Hepatocyte (in vitro differentiated cells): Measurements from ENCODE around the gene PSEN1. TPM values are rescaled to one million over a fixed set of nuclear protein-coding genes. Genes with fewer than 3 reads are reported as not detected.

Source experiments
- DNase-seq: peaks from one replicate; pipeline ENCODE4 v3.0.0-alpha.2; 2016; ENCODE audit warnings: low spot score
- H2AFZ ChIP-seq: fragments of 200-600 bp; sonication (generic); 2 replicates; pipeline ENCODE4 v1.6.0; 2016; ENCODE audit warnings: antibody characterized with exemption, mild to moderate bottlenecking
- H3K27ac ChIP-seq: fragments of 200-600 bp; sonication (generic); 2 replicates; pipeline ENCODE4 v1.5.1; 2016; ENCODE audit warnings: mild to moderate bottlenecking
- H3K27me3 ChIP-seq: fragments of 200-600 bp; sonication (generic); 2 replicates; pipeline ENCODE4 v1.6.1; 2016
- H3K36me3 ChIP-seq: fragments of 200-600 bp; sonication (generic); replicated peaks from 2 replicates; pipeline ENCODE4 v1.5.1; 2016; ENCODE audit warnings: low read depth; ENCODE audit not compliant: insufficient read depth
- H3K4me1 ChIP-seq: fragments of 200-600 bp; sonication (generic); 2 replicates; pipeline ENCODE4 v1.5.1; 2016; ENCODE audit warnings: mild to moderate bottlenecking, moderate library complexity; ENCODE audit not compliant: insufficient read depth
- H3K4me2 ChIP-seq: fragments of 200-600 bp; sonication (generic); 2 replicates; pipeline ENCODE4 v1.6.0; 2016
- H3K4me3 ChIP-seq: fragments of 200-600 bp; sonication (generic); 2 replicates; pipeline ENCODE4 v1.5.1; 2016; ENCODE audit warnings: mild to moderate bottlenecking
- H3K79me2 ChIP-seq: fragments of 200-600 bp; sonication (generic); 2 replicates; pipeline ENCODE4 v1.6.0; 2017; ENCODE audit warnings: mild to moderate bottlenecking
- H3K9me2 ChIP-seq: fragments of 200-600 bp; sonication (generic); replicated peaks from 2 replicates; pipeline ENCODE4 v1.6.0; 2017; ENCODE audit warnings: mild to moderate bottlenecking; ENCODE audit not compliant: insufficient read depth
- H3K9me3 ChIP-seq: fragments of 200-600 bp; sonication (generic); 2 replicates; pipeline ENCODE4 v1.5.1; 2016; ENCODE audit warnings: low read depth, mild to moderate bottlenecking
- H4K20me1 ChIP-seq: fragments of 200-600 bp; sonication (generic); 2 replicates; pipeline ENCODE4 v1.6.0; 2016; ENCODE audit warnings: mild to moderate bottlenecking; ENCODE audit not compliant: insufficient read depth, poor library complexity, severe bottlenecking
- EZH2 ChIP-seq: fragments of 200-600 bp; sonication (generic); IDR thresholded peaks from 2 replicates; pipeline ENCODE4 v1.6.1; 2016; ENCODE audit warnings: antibody characterized with exemption, mild to moderate bottlenecking, borderline replicate concordance
- EZH2phosphoT487 ChIP-seq: fragments of 200-600 bp; sonication (generic); IDR thresholded peaks from one replicate; pipeline ENCODE4 v1.6.1; 2018; ENCODE audit warnings: antibody characterized with exemption, mild to moderate bottlenecking, low read depth, moderate library complexity; ENCODE audit not compliant: unreplicated experiment, severe bottlenecking
- WGBS: methylation state at CpG from one replicate; pipeline ENCODE4 v1.1.6; 2016; ENCODE audit warnings: low lambda C conversion rate; ENCODE audit errors: missing lambda C conversion rate; 5-methylcytosine and 5-hydroxymethylcytosine counted together
- polyA plus RNA-seq: library from polyadenylated mRNA; unstranded; fragments of >200 nt; fragmentation: Nextera tagmentation; extraction: Ambion mirVana; gene quantifications from 2 replicates; pipeline ENCODE4 v1.2.1, GENCODE V29; 2016
- total RNA-seq: library from RNA; depleted of rRNA; stranded (reverse); fragments of >200 nt; gene quantifications from 2 replicates; pipeline ENCODE4 v1.2.3, GENCODE V29; 2014
- TF ChIP-seq, protein P1 (sequence below): fragments of 200-600 bp; sonication (generic); IDR thresholded peaks from 2 replicates; pipeline ENCODE4 v1.5.1; 2016; ENCODE audit warnings: antibody characterized with exemption, mild to moderate bottlenecking; ENCODE audit not compliant: poor library complexity

PSEN1 gene
- total and polyA plus RNA-seq, 2 experiments from 2014 or later = 65.6 to 71.6 TPM

DNA sequence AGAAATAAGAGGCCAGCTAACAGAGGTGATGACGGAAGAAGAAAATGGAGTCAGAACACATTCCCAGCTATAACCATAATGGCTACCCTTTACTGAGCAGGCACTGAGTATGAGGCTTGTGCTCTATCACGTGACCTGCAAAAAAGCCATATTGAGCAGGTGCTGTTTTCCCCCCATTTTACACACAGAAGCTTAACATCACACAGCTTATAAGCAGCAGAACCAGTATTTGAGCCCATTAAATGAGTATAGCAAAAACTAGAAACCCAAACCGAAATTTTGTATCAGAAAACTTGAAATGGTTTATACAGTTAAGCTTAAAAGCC lies 129.4 kb downstream of the PSEN1 start:
- WGBS = 96% methylated on average over 3 of the region's 3 CpGs
- no peaks in the 10 kb centered on the region for H3K36me3 ChIP-seq
- TF ChIP-seq, protein P1, sequence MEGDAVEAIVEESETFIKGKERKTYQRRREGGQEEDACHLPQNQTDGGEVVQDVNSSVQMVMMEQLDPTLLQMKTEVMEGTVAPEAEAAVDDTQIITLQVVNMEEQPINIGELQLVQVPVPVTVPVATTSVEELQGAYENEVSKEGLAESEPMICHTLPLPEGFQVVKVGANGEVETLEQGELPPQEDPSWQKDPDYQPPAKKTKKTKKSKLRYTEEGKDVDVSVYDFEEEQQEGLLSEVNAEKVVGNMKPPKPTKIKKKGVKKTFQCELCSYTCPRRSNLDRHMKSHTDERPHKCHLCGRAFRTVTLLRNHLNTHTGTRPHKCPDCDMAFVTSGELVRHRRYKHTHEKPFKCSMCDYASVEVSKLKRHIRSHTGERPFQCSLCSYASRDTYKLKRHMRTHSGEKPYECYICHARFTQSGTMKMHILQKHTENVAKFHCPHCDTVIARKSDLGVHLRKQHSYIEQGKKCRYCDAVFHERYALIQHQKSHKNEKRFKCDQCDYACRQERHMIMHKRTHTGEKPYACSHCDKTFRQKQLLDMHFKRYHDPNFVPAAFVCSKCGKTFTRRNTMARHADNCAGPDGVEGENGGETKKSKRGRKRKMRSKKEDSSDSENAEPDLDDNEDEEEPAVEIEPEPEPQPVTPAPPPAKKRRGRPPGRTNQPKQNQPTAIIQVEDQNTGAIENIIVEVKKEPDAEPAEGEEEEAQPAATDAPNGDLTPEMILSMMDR = no peak
- TF ChIP-seq EZH2phosphoT487 (no peak), EZH2 (no peak)

GRCh38 chr14:73266317-73266716 lies 130.0 kb downstream of the PSEN1 start:
- Histone ChIP-seq H3K4me1 (peaks cover 12% of the 10 kb centered on the region), H3K27me3 (no peaks in the 10 kb centered on the region), H3K36me3 (no peaks in the 10 kb centered on the region), H3K79me2 (no peaks in the 10 kb centered on the region), H3K4me3 (no peak overlapping the region), H3K4me2 (no peak overlapping the region), H2AFZ (no peak overlapping the region), H4K20me1 (no peaks in the 10 kb centered on the region), H3K27ac (no peak overlapping the region), H3K9me2 (no peaks in the 10 kb centered on the region), H3K9me3 (no peaks in the 10 kb centered on the region)
- TF ChIP-seq EZH2phosphoT487 = no peak
- TF ChIP-seq EZH2 = no peak
- TF ChIP-seq, protein P1 = no peak
- no peak for DNase-seq
- 93% methylated on average over 7 of the region's 7 CpGs for WGBS

More for the DNA sequence above, 129.4 kb downstream of the PSEN1 start:
- H4K20me1 ChIP-seq = no peaks in the 10 kb centered on the region
- H2AFZ ChIP-seq = no peak overlapping the region
- H3K27ac ChIP-seq = no peak overlapping the region
- no peaks in the 10 kb centered on the region for H3K9me2 ChIP-seq
- no peaks in the 10 kb centered on the region for H3K27me3 ChIP-seq
- H3K4me1 ChIP-seq = peaks cover 12% of the 10 kb centered on the region
- H3K79me2 ChIP-seq = no peaks in the 10 kb centered on the region
- DNase-seq = no peak
- no peak overlapping the region for H3K4me2 ChIP-seq
- no peak overlapping the region for H3K4me3 ChIP-seq
- H3K9me3 ChIP-seq = no peaks in the 10 kb centered on the region

- 100% methylated on average over 6 of the region's 6 CpGs for WGBS
- peaks cover 12% of the 10 kb centered on the region for H3K4me1 ChIP-seq
- no peaks in the 10 kb centered on the region for H4K20me1 ChIP-seq
- no peak for DNase-seq
- no peak overlapping the region for H2AFZ ChIP-seq
- no peaks in the 10 kb centered on the region for H3K36me3 ChIP-seq
- H3K9me3 ChIP-seq = no peaks in the 10 kb centered on the region
- no peaks in the 10 kb centered on the region for H3K9me2 ChIP-seq
- H3K27ac ChIP-seq = no peak overlapping the region
- no peak overlapping the region for H3K4me3 ChIP-seq
- H3K79me2 ChIP-seq = no peaks in the 10 kb centered on the region
- H3K27me3 ChIP-seq = no peaks in the 10 kb centered on the region
- TF ChIP-seq EZH2phosphoT487 = no peak
- TF ChIP-seq EZH2 = no peak
- TF ChIP-seq, protein P1 = no peak
- no peak overlapping the region for H3K4me2 ChIP-seq
Measured at GRCh38 chr14:73267474-73267873, 131.2 kb downstream of the PSEN1 start.
